ENCODE results near the gene WNT10A. TPM values are rescaled to one million over a fixed set of nuclear protein-coding genes. Genes with fewer than 3 reads are reported as not detected.
A peak's percentile ranks its signal among the peaks of the same experiment; 100 is the strongest.

The WNT10A gene
- total and polyA plus RNA-seq, 2 of the 8 experiments (the other 6 are each of a cell fraction or from before 2014, with no cell fraction given), result 0.05 TPM; not detected in 1

DNA sequence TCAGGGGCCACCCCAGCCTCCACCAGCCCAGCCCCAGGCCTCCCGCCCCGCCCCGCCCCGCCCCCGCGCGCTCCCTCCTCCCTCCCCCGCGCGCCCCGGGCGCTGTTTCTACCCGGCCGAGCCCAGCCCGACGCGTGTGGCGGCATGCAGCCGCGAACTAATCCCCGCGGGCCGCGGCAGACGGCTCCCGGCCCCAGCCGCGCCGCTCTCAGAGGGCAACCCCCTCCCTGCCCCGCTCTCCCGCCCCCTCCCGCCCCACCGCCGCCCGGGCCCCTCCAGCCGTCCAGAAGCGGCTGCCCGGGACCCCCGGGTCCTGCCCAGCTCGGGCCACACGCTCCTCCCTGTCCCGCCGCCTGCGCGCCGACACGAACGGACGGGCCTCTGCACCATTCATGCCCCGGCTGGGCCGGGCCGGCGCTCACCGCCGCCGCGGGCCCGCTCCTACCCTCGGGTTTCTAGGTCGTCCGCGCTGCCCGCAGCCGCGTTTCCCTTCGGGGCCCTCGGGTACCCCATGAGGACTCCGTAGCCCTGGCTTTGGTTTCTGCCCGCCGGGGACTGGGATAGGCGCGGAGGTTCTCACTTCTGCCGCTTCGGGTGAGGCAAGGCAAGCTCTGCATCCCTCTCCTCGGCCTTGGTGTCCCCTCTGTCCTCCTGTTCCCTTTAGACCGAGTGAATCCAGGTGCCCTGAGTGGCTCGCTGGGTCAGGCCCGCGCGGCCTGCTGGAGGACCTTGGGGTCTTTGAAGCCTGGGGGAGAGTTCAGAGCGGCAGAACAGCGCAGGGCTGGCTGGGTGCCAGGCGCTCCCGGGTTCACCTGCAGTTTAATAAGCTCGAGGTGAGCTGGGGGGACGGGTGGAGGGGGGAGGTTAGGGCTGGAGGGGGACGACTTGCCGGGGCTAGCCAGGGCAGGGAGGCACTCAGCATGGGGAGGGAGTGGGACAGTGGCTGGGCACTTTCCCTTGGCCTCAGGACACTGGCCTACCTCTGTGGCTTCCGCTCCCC lies 3.1 kb downstream of the WNT10A start (continued):
- TF ChIP-seq SUZ12 (IDR thresholded peaks at IDR 0.05; ENCODE audit: low read length) (peak; percentile 98), ASH2L (IDR thresholded peaks at IDR 0.05; ENCODE audit: low read length) (no peak), CTBP2 (IDR thresholded peaks at IDR 0.05; ENCODE audit: borderline replicate concordance, insufficient read depth, insufficient read length, low read length) (peak; percentile 77), JUN (IDR thresholded peaks at IDR 0.05; ENCODE audit: low read depth, low read length) (no peak)

Measured in H1 (cell line).